ENCODE data around the gene MINPP1. TPM values are rescaled to one million over a fixed set of nuclear protein-coding genes. Genes with fewer than 3 reads are reported as not detected.

Gene MINPP1
- total and polyA plus RNA-seq, 2 experiments from 2014 or later = 21.7 to 24.0 TPM

DNA sequence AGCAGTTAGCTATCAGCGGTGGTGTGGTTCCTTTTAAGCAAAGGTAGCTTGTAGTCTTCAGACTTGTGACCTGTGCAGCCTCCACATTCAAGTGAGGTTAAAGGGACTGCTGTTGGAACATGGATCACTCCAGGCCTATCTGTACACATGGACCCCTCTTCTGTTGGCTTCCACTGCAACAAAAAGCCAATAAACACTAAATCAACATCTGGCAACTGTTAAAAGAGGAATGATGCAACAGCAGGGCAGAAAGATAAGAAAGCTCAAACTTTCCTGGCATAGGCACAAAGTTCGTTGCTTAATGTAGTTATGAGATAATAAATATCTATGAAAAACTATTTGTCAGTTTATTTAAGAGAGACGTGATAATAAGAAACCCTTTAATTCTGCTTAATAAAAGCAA lies 4.0 kb upstream of the MINPP1 start:
- peak in 1 of 2 donors; percentile 67 for DNase-seq (ENCODE audit: low read depth in 1 of 2, low spot score in 1 of 2)

GRCh38 chr10:87503401-87503800 lies 1.3 kb upstream of the MINPP1 start:
- no peak overlapping the region for H3K4me3 ChIP-seq

More for the DNA sequence above, 4.0 kb upstream of the MINPP1 start:
- peaks cover 7% of the 10 kb centered on the region for H3K4me1 ChIP-seq (ENCODE audit: low read depth)
- H3K27me3 ChIP-seq = peaks cover 7% of the 10 kb centered on the region
- TF ChIP-seq, protein P1, sequence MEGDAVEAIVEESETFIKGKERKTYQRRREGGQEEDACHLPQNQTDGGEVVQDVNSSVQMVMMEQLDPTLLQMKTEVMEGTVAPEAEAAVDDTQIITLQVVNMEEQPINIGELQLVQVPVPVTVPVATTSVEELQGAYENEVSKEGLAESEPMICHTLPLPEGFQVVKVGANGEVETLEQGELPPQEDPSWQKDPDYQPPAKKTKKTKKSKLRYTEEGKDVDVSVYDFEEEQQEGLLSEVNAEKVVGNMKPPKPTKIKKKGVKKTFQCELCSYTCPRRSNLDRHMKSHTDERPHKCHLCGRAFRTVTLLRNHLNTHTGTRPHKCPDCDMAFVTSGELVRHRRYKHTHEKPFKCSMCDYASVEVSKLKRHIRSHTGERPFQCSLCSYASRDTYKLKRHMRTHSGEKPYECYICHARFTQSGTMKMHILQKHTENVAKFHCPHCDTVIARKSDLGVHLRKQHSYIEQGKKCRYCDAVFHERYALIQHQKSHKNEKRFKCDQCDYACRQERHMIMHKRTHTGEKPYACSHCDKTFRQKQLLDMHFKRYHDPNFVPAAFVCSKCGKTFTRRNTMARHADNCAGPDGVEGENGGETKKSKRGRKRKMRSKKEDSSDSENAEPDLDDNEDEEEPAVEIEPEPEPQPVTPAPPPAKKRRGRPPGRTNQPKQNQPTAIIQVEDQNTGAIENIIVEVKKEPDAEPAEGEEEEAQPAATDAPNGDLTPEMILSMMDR (IDR thresholded peaks at IDR 0.05; ENCODE audit: low read depth, low read length) = no peak
- no peak overlapping the region for H3K4me3 ChIP-seq
- H3K36me3 ChIP-seq = no peaks in the 10 kb centered on the region
- H3K9me3 ChIP-seq (ENCODE audit: low read depth) = no peaks in the 10 kb centered on the region
- no peak overlapping the region for H3K27ac ChIP-seq

GRCh38 chr10:87503886-87504285 lies 807 bp upstream of the MINPP1 start:
- TF ChIP-seq, protein P1 (IDR thresholded peaks at IDR 0.05; ENCODE audit: low read depth, low read length) = no peak
- Histone ChIP-seq H3K9me3 (ENCODE audit: low read depth) (no peaks in the 10 kb centered on the region), H3K4me1 (ENCODE audit: low read depth) (peaks cover 17% of the 10 kb centered on the region), H3K36me3 (no peaks in the 10 kb centered on the region), H3K27ac (peak overlapping the region; percentile 19), H3K4me3 (peak overlapping the region; percentile 78), H3K27me3 (peaks cover 7% of the 10 kb centered on the region)
- DNase-seq (ENCODE audit: low read depth in 1 of 2, low spot score in 1 of 2) = no peak

More at GRCh38 chr10:87503401-87503800, 1.3 kb upstream of the MINPP1 start:
- TF ChIP-seq, protein P1 (IDR thresholded peaks at IDR 0.05; ENCODE audit: low read depth, low read length) = no peak
- Histone ChIP-seq H3K9me3 (ENCODE audit: low read depth) (no peaks in the 10 kb centered on the region), H3K36me3 (no peaks in the 10 kb centered on the region), H3K27me3 (peaks cover 7% of the 10 kb centered on the region), H3K4me1 (ENCODE audit: low read depth) (peaks cover 17% of the 10 kb centered on the region), H3K27ac (no peak overlapping the region)
- DNase-seq (ENCODE audit: low read depth in 1 of 2, low spot score in 1 of 2) = no peak

DNA sequence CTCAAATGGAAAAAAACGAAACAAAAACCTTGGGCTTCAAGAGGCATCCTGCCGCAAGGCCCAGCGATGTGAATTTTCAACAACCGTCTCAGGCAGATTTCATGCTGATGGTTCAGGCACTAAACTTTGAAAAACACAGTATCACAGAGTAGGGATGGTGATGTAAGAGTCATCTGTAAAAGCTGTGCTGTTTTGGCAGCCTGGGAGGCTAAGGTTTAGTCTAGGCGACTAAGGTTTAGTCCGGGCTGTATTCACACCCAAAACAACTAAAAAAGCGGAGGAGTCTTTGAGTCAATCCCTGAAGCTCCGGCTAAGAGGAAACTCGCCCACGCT lies 420 bp upstream of the MINPP1 start:
- Histone ChIP-seq H3K9me3 (ENCODE audit: low read depth) (no peaks in the 10 kb centered on the region), H3K4me1 (ENCODE audit: low read depth) (peaks cover 17% of the 10 kb centered on the region), H3K4me3 (peak overlapping the region; percentile 78), H3K27me3 (peaks cover 7% of the 10 kb centered on the region), H3K27ac (peak overlapping the region; percentile 19), H3K36me3 (peaks cover 1% of the 10 kb centered on the region)
- TF ChIP-seq, protein P1 (IDR thresholded peaks at IDR 0.05; ENCODE audit: low read depth, low read length) = no peak
- no peak for DNase-seq (ENCODE audit: low read depth in 1 of 2, low spot score in 1 of 2)

GRCh38 chr10:87505366-87506111 lies 846 bp downstream of the MINPP1 start:
- Histone ChIP-seq H3K36me3 (peaks cover 13% of the 10 kb centered on the region), H3K9me3 (ENCODE audit: low read depth) (no peaks in the 10 kb centered on the region), H3K27ac (peak overlapping the region; percentile 46), H3K27me3 (peaks cover 7% of the 10 kb centered on the region), H3K4me1 (ENCODE audit: low read depth) (peaks cover 17% of the 10 kb centered on the region), H3K4me3 (peak overlapping the region; percentile 78)
- TF ChIP-seq, protein P1 (IDR thresholded peaks at IDR 0.05; ENCODE audit: low read depth, low read length) = peak; percentile 50
- DNase-seq (ENCODE audit: low read depth in 1 of 2, low spot score in 1 of 2) = peak; percentile 61 to 72

Measured in cardiac muscle cell (in vitro differentiated cells and primary cell).